GM18508 (cell line): ENCODE measurements around the gene PDGFA.

Experiments
- ATAC-seq: cut with Tn5 transposase; IDR thresholded peaks from one replicate; pipeline ENCODE4 v1.9.1; 2021; ENCODE audit warnings: moderate number of reproducible peaks; ENCODE audit not compliant: insufficient read depth, unreplicated experiment

The PDGFA gene

GRCh38 chr7:519484-520390 lies at the start of gene PDGFA:
Gene PDGFA (minus strand): TSS chr7:519846. CDS start chr7:519001, 845 bp downstream.
- no peak for ATAC-seq

DNA sequence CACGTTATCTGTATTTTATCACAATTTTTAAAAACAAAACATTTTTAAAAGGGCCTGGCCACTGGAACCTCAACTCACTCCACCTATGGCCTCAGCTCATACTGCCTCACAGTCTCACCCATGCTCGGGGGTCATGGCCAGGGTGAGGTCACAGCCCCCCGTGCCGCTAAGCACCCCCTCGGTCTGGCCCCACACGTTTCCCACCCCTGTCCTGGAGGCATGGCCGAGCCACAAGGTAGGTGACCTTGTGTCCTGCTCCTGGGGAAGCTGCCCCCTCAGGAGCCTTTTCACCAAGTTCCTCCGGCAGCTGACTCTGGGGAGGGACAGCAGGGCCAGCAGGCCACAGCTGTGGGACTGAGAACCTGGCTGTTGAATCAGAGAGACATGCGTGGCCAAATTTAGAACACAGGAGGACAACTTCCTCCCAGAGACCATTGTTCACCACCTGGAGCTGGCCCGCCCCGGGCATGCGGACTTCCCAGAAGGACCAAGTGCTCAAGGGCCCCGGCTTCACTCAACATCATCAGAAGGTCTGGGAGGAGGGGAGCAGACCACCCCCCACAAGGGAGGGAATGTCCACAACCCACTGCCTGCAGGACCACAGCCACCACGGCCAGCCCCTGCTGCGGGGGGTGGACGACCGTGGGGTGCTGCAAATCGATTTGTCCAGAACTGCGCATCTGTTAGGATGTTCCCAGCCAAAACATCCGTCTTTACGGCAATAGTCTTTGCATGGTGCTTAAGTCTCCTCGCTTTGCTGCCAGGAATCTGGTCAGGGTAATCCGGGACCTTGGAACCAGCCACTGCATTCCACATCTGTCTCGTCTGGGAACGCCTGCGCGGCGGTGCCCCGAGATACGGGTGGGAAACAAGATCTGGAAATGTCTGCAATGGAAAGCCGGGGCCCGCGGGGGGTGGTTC lies 48.6 kb upstream of the PDGFA start:
- no peak for ATAC-seq

GRCh38 chr7:567305-567883 lies 47.7 kb upstream of the PDGFA start:
- ATAC-seq: no peak

GRCh38 chr7:566100-566499 lies 46.5 kb upstream of the PDGFA start:
- ATAC-seq: no peak

- ATAC-seq: no peak
These were observed 44.7 kb upstream of the PDGFA start for GRCh38 chr7:564176-564865.

DNA sequence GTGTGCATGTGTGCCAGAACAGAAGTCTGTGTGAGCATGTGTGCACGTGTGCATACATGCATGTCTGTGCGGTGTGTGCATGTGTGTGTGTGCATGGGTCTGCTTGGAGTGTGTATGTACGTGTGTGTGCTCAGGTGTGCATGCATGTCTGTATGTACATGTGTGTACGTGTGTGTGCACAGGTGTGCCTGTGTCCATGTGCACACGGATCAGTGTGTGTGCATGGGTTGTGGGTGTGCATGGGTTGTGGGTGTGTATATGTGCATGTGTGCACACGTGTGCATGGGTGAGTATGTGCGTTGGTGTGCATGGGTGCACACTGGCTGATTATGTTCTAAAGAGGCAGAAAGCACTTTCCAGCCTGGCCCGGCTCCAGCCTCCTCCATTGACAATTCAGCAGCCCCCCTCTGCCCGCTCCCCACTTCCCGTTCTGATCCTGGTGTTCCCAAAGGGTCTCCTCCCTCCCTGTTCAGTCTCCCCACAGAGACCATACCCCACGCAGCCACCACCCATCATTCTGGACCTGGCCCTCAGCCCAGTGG lies 44.1 kb upstream of the PDGFA start:
- no peak for ATAC-seq

DNA sequence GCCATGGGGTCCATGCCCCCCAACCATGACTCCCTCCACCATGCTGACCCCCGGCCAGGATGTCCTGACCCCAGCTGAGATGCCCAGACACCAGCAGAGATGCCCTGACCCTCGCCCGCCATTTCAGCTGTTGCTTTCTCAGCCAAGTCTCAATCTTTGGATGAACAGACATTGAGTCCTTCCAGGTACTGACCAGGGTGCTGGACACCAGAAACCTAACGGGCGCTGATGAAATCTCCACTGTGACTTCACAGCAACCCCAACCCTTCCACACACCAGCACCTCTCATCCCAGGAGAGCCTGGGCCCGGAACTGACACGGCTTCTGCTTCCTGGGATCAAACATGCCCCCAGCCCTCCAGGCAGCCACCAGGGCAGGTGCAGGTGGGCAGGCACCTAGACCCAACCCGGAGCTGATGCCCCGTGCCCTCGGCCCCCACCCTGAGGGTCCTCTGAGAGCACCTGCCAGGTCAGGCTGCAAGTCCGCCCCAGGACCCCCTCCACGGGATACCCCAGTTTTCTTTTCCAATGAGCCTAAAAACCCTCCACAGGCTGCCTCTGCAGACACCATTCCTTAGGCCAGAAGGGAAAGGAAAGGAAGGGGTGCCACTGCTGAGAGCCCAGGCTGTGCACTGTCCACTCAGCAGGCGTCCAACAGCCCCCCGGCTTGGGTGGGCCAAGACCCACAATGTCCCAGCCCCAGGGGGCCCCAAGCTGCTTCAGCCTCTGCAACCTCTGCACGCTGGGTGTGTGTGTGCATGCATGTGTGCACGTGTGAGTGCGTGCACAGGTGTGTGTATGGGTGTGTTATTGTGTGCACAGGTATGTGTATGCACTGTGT lies 43.4 kb upstream of the PDGFA start:
- ATAC-seq: no peak

DNA sequence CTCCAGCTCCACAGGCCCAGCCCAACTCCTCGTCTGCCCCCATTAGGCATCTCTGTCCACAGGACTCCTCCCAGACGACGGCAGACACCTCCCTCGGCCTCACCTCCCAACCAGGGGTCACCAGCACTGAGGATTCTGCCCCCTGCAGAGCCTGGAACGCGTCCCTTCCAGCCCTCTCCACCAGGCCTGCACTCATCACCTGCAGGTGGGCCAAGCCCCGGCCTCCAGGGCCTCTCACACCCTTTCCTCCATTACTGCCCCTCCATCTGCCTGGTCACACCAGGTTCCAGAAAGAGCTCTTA lies 42.7 kb upstream of the PDGFA start:
- no peak for ATAC-seq

- no peak for ATAC-seq
These were observed 42.2 kb upstream of the PDGFA start for GRCh38 chr7:561631-562373.

- ATAC-seq: no peak
These were observed 41.5 kb upstream of the PDGFA start for GRCh38 chr7:560966-561630.

DNA sequence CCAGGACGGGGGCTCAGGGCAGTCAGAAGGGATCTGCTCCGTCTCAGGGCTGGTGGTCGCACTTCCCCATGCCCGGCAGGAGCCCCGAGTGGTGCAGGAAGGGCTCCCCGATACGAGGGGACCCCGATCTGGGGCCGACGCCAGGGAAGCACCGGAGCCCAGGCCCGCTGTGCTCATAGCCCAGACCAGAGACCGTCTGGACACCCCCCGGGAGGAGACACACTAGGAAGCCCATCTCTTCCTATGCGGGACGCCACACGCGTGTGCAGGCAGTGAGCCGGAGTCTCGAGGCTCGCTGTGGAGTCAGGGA lies 39.7 kb upstream of the PDGFA start:
- ATAC-seq: no peak

DNA sequence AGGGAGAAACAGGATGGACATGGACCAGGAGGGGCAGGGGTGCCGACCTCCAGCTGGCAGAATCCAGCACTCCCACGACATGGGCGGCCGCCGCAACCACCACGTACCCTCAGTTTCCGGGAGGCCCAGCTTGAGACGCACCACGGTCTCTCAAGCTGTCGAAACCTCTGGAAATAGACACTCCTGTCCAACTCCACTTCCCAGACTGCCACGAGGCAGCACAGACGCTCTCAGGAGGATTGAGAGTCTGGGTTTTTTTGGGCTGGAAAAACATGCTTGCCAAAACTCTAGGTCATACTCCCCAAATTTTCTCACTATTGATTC lies 37.9 kb upstream of the PDGFA start:
- ATAC-seq: no peak

GRCh38 chr7:556837-557557 lies 37.4 kb upstream of the PDGFA start:
- no peak for ATAC-seq

DNA sequence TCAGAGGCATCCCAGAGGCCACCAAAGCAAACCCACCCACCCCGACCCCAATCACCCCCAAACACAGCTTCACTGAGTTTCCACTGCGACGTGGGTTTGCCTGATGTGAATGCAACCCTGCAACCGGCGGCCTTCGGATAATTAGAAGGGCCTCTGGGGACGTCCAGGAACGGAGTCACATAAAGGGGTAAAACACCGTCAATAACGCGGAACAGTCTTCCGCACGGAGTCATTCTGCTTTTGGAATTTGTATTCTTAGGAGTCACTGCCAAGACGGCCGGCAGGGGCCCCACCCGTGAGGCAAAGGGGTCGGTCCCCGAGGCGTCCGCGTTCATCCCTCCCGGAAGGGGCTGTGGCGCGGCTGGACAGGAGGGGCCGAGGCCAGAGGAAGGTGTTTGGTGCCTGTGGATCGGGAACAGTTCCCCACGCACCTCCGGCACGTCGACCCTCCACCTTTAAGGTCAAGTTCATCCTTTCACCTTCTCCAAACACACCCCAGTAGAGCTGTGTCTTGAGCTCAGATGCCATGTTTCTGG lies 36.7 kb upstream of the PDGFA start:
- no peak for ATAC-seq

GRCh38 chr7:555551-556160 lies 36.0 kb upstream of the PDGFA start:
- ATAC-seq: no peak

DNA sequence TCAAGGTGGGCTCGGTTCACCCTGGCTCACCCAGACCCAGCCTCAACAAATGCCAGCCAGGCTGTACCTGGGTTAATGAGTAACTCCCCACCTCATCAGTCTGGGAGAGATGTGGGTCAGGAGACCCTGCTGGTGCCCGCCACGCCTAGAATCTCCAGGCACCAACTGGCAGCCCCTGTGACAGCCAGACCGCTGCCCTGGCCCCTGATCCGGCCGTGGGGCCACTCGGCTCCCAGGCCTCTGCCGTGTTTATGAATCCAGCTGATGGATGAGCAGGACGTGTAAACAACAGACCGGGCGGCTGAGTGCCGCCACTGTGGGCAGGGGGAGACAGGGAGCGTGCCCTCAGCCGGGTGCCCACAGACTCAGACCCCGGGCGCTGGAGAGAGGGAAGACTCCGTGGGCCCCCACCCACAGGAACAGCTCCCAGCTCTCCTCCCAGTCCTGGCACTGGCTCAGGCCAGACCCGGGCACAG lies 34.0 kb upstream of the PDGFA start:
- no peak for ATAC-seq
